ENCODE data around the gene MBD3.

DNA sequence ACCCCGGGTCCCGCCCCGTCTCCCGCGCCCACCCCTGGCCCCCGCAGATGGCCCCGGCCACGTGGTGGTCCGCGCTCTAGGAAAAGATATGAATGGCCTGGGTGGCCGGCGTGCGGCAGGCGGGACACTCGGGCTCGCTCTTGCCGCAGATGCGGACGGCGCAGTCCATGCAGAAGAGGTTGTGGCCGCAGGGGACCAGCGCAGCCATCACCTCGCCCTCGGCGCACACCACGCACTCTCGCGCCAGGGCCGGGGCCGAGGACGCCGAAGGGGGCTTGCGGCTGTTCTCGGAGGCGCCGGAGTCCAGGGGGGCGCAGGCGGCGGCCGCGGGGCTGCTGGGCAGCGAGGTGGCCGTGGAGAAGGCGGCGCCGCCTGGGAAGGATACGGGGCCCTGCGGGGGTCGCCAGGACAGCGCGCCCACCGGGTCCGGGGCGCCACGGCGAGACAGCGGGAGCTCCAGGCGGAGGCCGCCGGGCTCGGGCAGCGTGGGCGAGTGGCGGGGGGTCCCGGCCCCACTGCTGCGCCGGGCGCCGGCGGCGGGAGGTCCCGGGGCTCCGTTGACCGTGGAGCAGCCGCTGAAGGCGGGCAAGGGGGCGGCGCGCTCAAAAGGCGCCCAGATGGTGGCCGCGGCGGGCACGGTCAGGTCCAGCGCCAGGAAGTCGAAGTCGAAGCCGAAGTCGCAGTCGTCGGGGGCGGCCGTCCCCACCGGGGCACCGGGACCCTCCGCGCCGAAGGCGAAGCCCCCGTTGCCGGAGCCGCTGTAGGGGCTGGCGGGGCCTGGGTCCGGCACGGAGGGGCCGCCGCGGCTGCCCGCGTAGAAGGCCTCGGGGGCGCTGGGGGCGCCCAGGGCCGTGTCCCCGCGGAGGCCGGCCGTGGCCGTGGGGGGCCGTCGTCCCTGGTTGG, 36.9 kb downstream of the MBD3 start:
- TF ChIP-seq CTCF (IDR thresholded peaks at IDR 0.05; ENCODE audit: low read length) = no peak
- TF ChIP-seq EZH2 (IDR thresholded peaks at IDR 0.05; ENCODE audit: borderline replicate concordance, low read length) = no peak

Measured in OCI-LY1 (cell line).